ENCODE results near the gene DCTN5.
"Not testable (repeated sequence)": the region's sequence is repeated elsewhere in the genome, so short reads cannot be mapped to it uniquely, and the experiment has no call there.

The DCTN5 gene

GRCh38 chr16:23694265-23694643 is 53.0 kb downstream of the DCTN5 start:
- DNase-seq (ENCODE audit: low read depth in 2 of 2) = no peak

- no peak for DNase-seq (ENCODE audit: low read depth in 2 of 2)
These were observed 53.5 kb downstream of the DCTN5 start for GRCh38 chr16:23694644-23695373.

- DNase-seq (ENCODE audit: low read depth in 2 of 2) = no peak
These were observed 54.5 kb downstream of the DCTN5 start for GRCh38 chr16:23695756-23696155.

DNA sequence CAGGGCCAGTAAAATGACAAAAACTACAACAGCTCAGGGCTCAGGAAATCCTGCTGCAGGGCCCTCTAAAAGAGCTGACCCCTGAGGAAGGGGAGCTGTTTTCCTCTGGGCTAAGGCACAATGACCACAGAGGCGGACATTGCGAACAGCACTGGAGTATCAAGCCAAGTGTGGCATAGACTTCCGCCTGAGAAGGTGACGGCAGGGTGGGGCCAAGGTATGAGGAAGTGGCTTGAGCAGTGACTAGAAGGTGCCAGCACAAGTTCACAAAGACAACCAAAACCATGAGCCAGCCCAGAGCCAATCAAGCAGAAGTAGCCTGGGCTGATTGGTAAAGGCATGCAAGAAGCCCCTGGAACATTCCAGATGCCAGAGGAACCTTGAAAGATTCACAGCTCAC is 57.8 kb downstream of the DCTN5 start:
- DNase-seq (ENCODE audit: low read depth in 2 of 2) = no peak

DNA sequence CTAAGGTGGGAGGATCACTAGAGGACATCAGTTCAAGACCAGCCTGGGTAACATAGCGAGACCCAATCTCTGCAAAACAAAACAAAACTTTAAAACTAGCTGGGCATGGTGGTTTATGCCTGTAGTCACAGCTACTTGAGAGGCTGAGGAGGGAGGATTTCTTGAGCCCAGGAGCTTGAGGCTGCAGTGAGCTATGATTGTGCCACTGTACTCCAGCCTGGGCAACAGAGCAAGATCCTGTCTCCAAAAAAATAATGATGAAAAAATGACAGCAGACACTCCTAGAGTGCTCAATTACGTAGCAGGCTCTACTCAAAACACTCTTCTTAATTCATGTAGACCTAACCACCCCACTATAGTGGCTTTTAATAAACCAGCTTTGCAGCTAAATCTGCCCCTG is 58.8 kb downstream of the DCTN5 start:
- DNase-seq (ENCODE audit: low read depth in 2 of 2) = no peak

DNA sequence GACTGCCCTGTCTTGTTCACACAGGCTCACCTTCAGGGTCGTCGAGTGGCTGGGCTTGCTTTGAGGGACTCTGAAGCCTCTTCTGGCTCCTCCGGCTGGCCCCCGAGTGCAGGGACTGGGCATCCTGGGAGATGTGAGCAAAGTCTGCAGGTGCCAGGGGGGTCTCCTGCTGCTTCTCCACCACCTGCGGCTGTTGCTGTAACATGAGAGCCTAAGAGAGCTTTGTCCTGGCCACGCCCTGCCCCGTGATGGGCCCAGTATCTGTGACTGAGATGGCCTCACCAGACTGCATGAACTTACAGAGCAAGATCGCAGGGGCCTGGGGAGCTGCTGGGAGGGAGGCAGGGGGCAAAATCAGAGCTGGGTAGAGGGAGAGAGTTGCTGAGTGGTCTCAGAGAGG is 59.2 kb downstream of the DCTN5 start:
- DNase-seq (ENCODE audit: low read depth in 2 of 2) = no peak

GRCh38 chr16:23701045-23701444 is 59.8 kb downstream of the DCTN5 start:
- no peak for DNase-seq (ENCODE audit: low read depth in 2 of 2)

DNA sequence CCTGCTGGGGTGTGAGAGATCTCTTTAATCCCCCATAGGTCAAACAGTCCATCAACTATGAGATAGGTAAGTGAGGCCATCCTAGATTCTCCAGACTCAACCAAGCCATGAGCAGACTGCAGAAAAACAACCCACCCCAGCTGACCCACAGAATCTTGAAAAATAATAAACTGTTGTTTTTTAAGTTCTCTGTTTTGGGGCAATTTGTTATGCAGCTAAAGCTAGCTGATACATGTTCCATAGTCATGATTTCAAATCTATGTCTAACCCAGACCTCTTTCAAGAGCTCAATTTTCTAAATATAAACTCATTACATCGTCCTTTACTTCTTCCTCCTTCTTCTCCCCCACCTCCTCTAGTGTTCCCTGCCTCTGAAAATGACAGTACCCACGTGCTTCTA is 61.7 kb downstream of the DCTN5 start:
- DNase-seq (ENCODE audit: low read depth in 2 of 2) = no peak

- no peak for DNase-seq (ENCODE audit: low read depth in 2 of 2)
These were observed 63.7 kb downstream of the DCTN5 start for GRCh38 chr16:23704772-23705516.

DNA sequence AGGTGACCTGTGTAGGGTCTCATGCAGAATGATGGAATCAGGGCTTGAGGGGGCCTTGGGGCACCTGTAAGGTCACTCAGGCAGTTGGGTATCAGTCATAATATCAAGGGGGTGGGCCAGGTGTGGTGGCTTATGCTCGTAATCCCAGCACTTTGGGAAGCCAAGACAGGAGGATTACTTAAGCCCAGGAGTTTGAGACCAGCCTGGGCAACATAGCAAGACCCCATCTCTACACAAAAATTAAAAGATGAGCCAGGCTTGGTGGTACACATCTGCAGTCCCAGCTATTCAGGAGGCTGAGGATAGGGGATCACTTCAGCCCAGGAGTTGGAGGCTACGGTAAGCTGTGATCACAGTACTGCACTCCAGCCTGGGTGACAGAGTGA is 64.2 kb downstream of the DCTN5 start:
- no peak for DNase-seq (ENCODE audit: low read depth in 2 of 2)

- DNase-seq (ENCODE audit: low read depth in 2 of 2) = no peak
These were observed 65.2 kb downstream of the DCTN5 start for GRCh38 chr16:23706439-23706838.

DNA sequence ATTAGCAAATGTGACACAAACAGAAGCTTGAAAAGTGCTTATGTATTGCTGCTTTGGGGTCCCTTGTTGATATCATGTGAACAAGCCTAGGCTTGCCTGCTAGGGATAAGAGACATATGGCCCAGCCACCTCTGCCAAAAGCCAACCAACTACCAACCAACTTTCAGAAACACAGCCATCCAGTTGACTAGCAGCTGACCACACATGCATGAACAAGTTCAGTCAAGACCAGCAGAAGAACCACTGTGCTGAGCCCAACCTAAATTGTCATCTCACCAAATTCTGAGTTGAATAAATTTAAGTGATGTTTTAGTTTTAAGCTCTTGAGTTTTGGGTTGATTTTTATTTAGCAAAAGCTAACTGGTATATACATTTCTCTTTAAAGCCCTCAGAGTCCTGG is 68.3 kb downstream of the DCTN5 start:
- DNase-seq (ENCODE audit: low read depth in 2 of 2) = no peak

GRCh38 chr16:23710008-23710407 is 68.7 kb downstream of the DCTN5 start:
- DNase-seq (ENCODE audit: low read depth in 2 of 2) = no peak

- no peak for DNase-seq (ENCODE audit: low read depth in 2 of 2)
These were observed 69.2 kb downstream of the DCTN5 start for GRCh38 chr16:23710504-23710903.

DNA sequence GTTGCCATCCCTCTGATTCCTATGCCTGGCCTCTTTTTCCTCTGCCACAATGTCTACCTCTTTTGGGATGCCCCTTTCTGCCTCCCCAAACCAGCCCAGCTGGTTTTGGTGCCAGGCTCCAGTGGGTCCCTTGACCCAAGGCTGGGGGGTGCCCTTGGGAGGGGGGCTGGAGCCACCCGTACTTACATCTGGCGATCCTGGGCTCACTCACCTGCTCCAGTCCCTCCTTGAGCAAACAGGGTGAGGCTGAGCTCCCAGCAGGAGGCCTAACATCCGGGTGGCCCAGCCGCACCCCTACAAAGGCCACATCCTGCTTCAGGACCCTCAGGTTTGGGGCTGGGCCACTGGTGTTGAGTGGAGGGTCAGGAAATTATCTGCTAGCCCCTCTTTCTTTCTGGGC is 70.5 kb downstream of the DCTN5 start:
- no peak for DNase-seq (ENCODE audit: low read depth in 2 of 2)

DNA sequence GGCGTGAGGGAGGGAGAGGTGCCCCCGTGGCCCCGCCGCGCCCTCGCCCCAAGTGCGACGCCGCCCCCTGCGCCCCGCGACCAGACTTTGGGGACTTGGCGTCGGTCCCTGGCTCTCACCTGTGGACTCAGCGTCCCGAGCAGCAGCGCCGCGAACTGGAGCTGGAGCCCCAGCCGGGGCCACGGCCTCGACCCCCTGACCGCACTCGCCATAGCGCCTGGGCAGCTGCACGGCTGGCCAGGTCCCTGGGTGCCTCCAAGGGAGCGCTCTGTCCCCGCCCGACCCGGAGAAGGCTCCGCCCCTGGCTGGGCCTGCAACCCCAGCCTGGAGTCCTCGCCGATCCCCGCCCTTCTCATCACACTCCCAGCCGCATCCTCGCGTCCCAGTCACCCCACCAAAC is 71.7 kb downstream of the DCTN5 start, which contains the start of gene ERN2:
Gene ERN2, minus strand, starts transcription at position 247 of the 400 bp plus-strand sequence. Its CDS starts 35 bp downstream, at position 212.
- DNase-seq (ENCODE audit: low read depth in 2 of 2) = no peak

- no peak for DNase-seq (ENCODE audit: low read depth in 2 of 2)
These were observed 75.2 kb downstream of the DCTN5 start for GRCh38 chr16:23716484-23716883.

DNA sequence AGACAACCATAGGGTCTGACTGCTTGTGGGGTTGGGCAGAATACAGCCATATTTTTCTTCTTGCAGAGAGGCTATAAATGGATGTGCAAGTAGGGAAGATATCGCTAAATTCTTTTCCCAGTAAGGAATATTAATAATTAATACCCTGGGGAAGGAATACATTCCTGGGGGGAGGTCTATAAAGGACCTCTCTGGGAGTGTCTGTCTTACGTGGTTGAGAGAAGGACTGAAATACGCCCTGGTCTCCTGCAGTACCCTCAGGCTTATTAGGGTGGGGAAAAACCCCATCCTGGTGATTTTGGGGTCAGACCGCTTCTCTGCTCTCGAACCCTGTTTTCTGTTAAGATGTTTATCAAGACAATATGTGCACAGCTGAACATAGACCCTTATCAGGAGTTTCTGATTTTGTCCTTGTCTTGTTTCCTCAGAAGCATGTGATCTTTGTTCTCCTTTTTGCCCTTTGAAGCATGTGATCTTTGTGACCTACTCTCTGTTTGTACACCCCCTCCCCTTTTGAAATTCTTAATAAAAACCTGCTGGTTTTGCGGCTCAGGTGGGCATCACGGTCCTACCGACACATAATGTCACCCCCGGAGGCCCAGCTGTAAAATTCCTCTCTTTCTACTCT is 81.5 kb downstream of the DCTN5 start:
- DNase-seq (ENCODE audit: low read depth in 2 of 2) = not testable (repeated sequence)

- no peak for DNase-seq (ENCODE audit: low read depth in 2 of 2)
These were observed 83.0 kb downstream of the DCTN5 start for GRCh38 chr16:23724096-23724784.

- no peak for DNase-seq (ENCODE audit: low read depth in 2 of 2)
These were observed 83.5 kb downstream of the DCTN5 start for GRCh38 chr16:23724785-23725131.

DNA sequence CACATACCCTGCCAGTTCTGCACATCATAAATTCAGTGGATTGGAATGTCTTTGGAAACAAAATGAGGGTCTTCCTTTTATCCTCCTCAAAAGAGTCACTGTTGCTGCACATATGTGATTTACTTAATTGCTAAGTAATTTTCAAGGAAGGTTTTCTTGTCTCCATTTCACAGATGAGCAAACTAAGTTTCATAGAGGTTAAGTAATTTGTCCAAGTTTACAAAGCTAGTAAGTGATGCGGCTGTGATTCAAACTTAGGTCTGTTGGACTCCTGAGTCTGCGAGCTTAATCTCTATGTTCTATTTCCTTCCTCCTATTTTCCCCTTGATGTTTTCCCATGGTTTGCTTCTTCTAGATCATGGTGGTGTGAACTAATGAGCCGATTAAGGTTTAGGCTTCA is 85.4 kb downstream of the DCTN5 start:
- no peak for DNase-seq (ENCODE audit: low read depth in 2 of 2)
